ENCODE results near the gene BFAR. TPM values are rescaled to one million over a fixed set of nuclear protein-coding genes. Genes with fewer than 3 reads are reported as not detected.

Gene BFAR
- total and polyA plus RNA-seq, 2 of the 8 experiments (the other 6 are each of a cell fraction or from before 2014, with no cell fraction given), result 56.9 to 78.2 TPM

GRCh38 chr16:14676633-14677032 is 43.9 kb downstream of the BFAR start (continued):
- no peak for TF ChIP-seq MAX (IDR thresholded peaks at IDR 0.05)
